Trophoblast cell (in vitro differentiated cells and primary cell): ENCODE results near the gene CCR5AS.

Source experiments
- DNase-seq, 2 donors: peaks; one replicate each; pipeline ENCODE4 v3.0.0-alpha.2; 2016
- H2AFZ ChIP-seq: 2 replicates; pipeline ENCODE4 v1.6.1; 2013; ENCODE audit warnings: low read length, moderate library complexity, mild to moderate bottlenecking; ENCODE audit not compliant: insufficient read depth, poor library complexity
- H2AK5ac ChIP-seq: 2 replicates; pipeline ENCODE4 v1.6.1; 2013; ENCODE audit warnings: mild to moderate bottlenecking, low read length
- H2BK120ac ChIP-seq: 2 replicates; pipeline ENCODE4 v1.6.1; 2013; ENCODE audit warnings: low read length, mild to moderate bottlenecking, moderate library complexity; ENCODE audit not compliant: insufficient read depth, poor library complexity
- H2BK12ac ChIP-seq: 2 replicates; pipeline ENCODE4 v1.6.1; 2013; ENCODE audit warnings: mild to moderate bottlenecking, low read length, moderate library complexity
- H2BK5ac ChIP-seq: 2 replicates; pipeline ENCODE4 v1.6.1; 2013; ENCODE audit warnings: low read length, low read depth, moderate library complexity, mild to moderate bottlenecking; ENCODE audit not compliant: poor library complexity
- H3K14ac ChIP-seq: 2 replicates; pipeline ENCODE4 v1.6.1; 2013; ENCODE audit warnings: mild to moderate bottlenecking, low read length
- H3K18ac ChIP-seq: 2 replicates; pipeline ENCODE4 v1.6.1; 2013; ENCODE audit warnings: mild to moderate bottlenecking, low read length
- H3K23ac ChIP-seq: 2 replicates; pipeline ENCODE4 v1.6.1; 2013; ENCODE audit warnings: low read length
- H3K27ac ChIP-seq: 2 replicates; pipeline ENCODE4 v1.5.1; 2013; ENCODE audit warnings: low read depth, mild to moderate bottlenecking, inconsistent platforms, low read length, moderate library complexity
- H3K27me3 ChIP-seq: 2 replicates; pipeline ENCODE4 v1.6.1; 2013; ENCODE audit warnings: inconsistent platforms, mild to moderate bottlenecking, low read length, moderate library complexity; ENCODE audit not compliant: insufficient read depth
- H3K36me3 ChIP-seq, 2 experiments: 1 replicate in 1 of 2; 2 replicates in 1 of 2; pipeline ENCODE4 v1.6.1; 2013; ENCODE audit warnings: low read length in 2 of 2, mild to moderate bottlenecking in 2 of 2, moderate library complexity in 1 of 2; ENCODE audit not compliant: insufficient read depth in 2 of 2, control insufficient read depth in 1 of 2
- H3K4ac ChIP-seq: 2 replicates; pipeline ENCODE4 v1.6.1; 2013; ENCODE audit warnings: low read depth, mild to moderate bottlenecking, low read length, moderate library complexity
- H3K4me1 ChIP-seq, 2 experiments: 1 replicate in 1 of 2; 2 replicates in 1 of 2; pipeline ENCODE4 v1.6.1; 2013; ENCODE audit warnings: low read length in 2 of 2, mild to moderate bottlenecking in 2 of 2, moderate library complexity in 1 of 2; ENCODE audit not compliant: insufficient read depth in 2 of 2, control insufficient read depth in 1 of 2
- H3K4me2 ChIP-seq: 2 replicates; pipeline ENCODE4 v1.6.1; 2013; ENCODE audit warnings: inconsistent platforms, mild to moderate bottlenecking, low read length, moderate library complexity
- H3K4me3 ChIP-seq: 2 replicates; pipeline ENCODE4 v1.5.1; 2013; ENCODE audit warnings: mild to moderate bottlenecking, low read depth, low read length, inconsistent platforms
- H3K79me1 ChIP-seq: one replicate; pipeline ENCODE4 v1.6.1; 2013; ENCODE audit warnings: low read length
- H3K79me2 ChIP-seq: 2 replicates; pipeline ENCODE4 v1.6.1; 2013; ENCODE audit warnings: low read length, mild to moderate bottlenecking; ENCODE audit not compliant: control insufficient read depth, insufficient read depth, poor library complexity
- H3K9ac ChIP-seq: 2 replicates; pipeline ENCODE4 v1.6.1; 2013; ENCODE audit warnings: mild to moderate bottlenecking, low read length
- H3K9me3 ChIP-seq: 2 replicates; pipeline ENCODE4 v1.6.1; 2013; ENCODE audit warnings: low read depth, mild to moderate bottlenecking, control low read depth, inconsistent platforms, low read length; ENCODE audit not compliant: insufficient read depth
- H4K12ac ChIP-seq: 2 replicates; pipeline ENCODE4 v1.6.1; 2013; ENCODE audit warnings: low read depth, mild to moderate bottlenecking, low read length, moderate library complexity
- H4K8ac ChIP-seq: 2 replicates; pipeline ENCODE4 v1.6.1; 2013; ENCODE audit warnings: low read depth, mild to moderate bottlenecking, low read length, moderate library complexity
- H4K91ac ChIP-seq: one replicate; pipeline ENCODE4 v1.6.1; 2013; ENCODE audit warnings: low read depth, mild to moderate bottlenecking, low read length, moderate library complexity
- WGBS: extraction: QIAGEN DNeasy Blood & Tissue Kit; methylation state at CpG from one replicate; pipeline ENCODE4 v1.1.7; 2013; ENCODE audit warnings: missing lambda C conversion rate; ENCODE audit not compliant: insufficient read length, insufficient coverage; ENCODE audit errors: extremely low coverage; 5-methylcytosine and 5-hydroxymethylcytosine counted together

The CCR5AS gene

GRCh38 chr3:46416125-46416810 is 9.4 kb upstream of the CCR5AS start:
- no peak overlapping the region for H2BK5ac ChIP-seq
- no peak overlapping the region for H4K8ac ChIP-seq
- H3K23ac ChIP-seq: no peak overlapping the region
- H3K4me2 ChIP-seq: no peak overlapping the region
- no peak overlapping the region for H3K14ac ChIP-seq
- H3K27me3 ChIP-seq: no peaks in the 10 kb centered on the region
- H3K9me3 ChIP-seq: peaks cover 1% of the 10 kb centered on the region
- H3K4ac ChIP-seq: no peak overlapping the region
- no peak overlapping the region for H3K27ac ChIP-seq
- H3K79me2 ChIP-seq: peaks cover 1% of the 10 kb centered on the region
- no peak for DNase-seq
- H3K4me3 ChIP-seq: no peak overlapping the region
- no peak overlapping the region for H2AK5ac ChIP-seq
- no peaks in the 10 kb centered on the region for H3K36me3 ChIP-seq
- H3K9ac ChIP-seq: no peak overlapping the region
- H2BK12ac ChIP-seq: no peak overlapping the region
- H3K18ac ChIP-seq: no peak overlapping the region
- no CpG with 5 or more reads among the region's 10 CpGs for WGBS
- H3K4me1 ChIP-seq: no peaks in the 10 kb centered on the region
- no peak overlapping the region for H2BK120ac ChIP-seq
- no peaks in the 10 kb centered on the region for H3K79me1 ChIP-seq
- no peak overlapping the region for H4K12ac ChIP-seq
- no peak overlapping the region for H2AFZ ChIP-seq
- no peak overlapping the region for H4K91ac ChIP-seq

GRCh38 chr3:46414739-46415138 is 7.9 kb upstream of the CCR5AS start:
- H4K8ac ChIP-seq: no peak overlapping the region
- H2BK120ac ChIP-seq: no peak overlapping the region
- no peak overlapping the region for H2BK12ac ChIP-seq
- no peak overlapping the region for H2AK5ac ChIP-seq
- no peaks in the 10 kb centered on the region for H3K36me3 ChIP-seq
- no peak overlapping the region for H3K18ac ChIP-seq
- H3K4me2 ChIP-seq: no peak overlapping the region
- H3K9me3 ChIP-seq: no peaks in the 10 kb centered on the region
- no CpG with 5 or more reads among the region's 4 CpGs for WGBS
- H4K91ac ChIP-seq: no peak overlapping the region
- H2AFZ ChIP-seq: no peak overlapping the region
- H2BK5ac ChIP-seq: no peak overlapping the region
- no peak overlapping the region for H3K4ac ChIP-seq
- DNase-seq: no peak
- H3K4me1 ChIP-seq: no peaks in the 10 kb centered on the region
- H3K27me3 ChIP-seq: no peaks in the 10 kb centered on the region
- peaks cover 1% of the 10 kb centered on the region for H3K79me2 ChIP-seq
- no peak overlapping the region for H3K4me3 ChIP-seq
- H3K27ac ChIP-seq: no peak overlapping the region
- H3K23ac ChIP-seq: no peak overlapping the region
- no peak overlapping the region for H3K14ac ChIP-seq
- no peak overlapping the region for H4K12ac ChIP-seq
- H3K79me1 ChIP-seq: no peaks in the 10 kb centered on the region
- H3K9ac ChIP-seq: no peak overlapping the region

GRCh38 chr3:46413951-46414350 is 7.1 kb upstream of the CCR5AS start:
- no peak for DNase-seq

GRCh38 chr3:46412786-46413298 is 6.0 kb upstream of the CCR5AS start:
- H2AFZ ChIP-seq: no peak overlapping the region
- WGBS: no CpG with 5 or more reads among the region's 3 CpGs
- H2BK120ac ChIP-seq: no peak overlapping the region

More at GRCh38 chr3:46413951-46414350, 7.1 kb upstream of the CCR5AS start:
- H3K4ac ChIP-seq: no peak overlapping the region
- no peak overlapping the region for H3K4me2 ChIP-seq
- no peak overlapping the region for H2BK12ac ChIP-seq
- H3K27ac ChIP-seq: no peak overlapping the region
- no peaks in the 10 kb centered on the region for H3K27me3 ChIP-seq
- H2BK120ac ChIP-seq: no peak overlapping the region
- no peak overlapping the region for H3K14ac ChIP-seq
- no peak overlapping the region for H4K91ac ChIP-seq
- H3K9me3 ChIP-seq: no peaks in the 10 kb centered on the region
- H3K9ac ChIP-seq: no peak overlapping the region
- no peak overlapping the region for H4K8ac ChIP-seq
- H4K12ac ChIP-seq: no peak overlapping the region
- H3K4me1 ChIP-seq: no peaks in the 10 kb centered on the region
- no peaks in the 10 kb centered on the region for H3K36me3 ChIP-seq
- no CpG with 5 or more reads among the region's 5 CpGs for WGBS
- H2BK5ac ChIP-seq: no peak overlapping the region
- no peak overlapping the region for H3K18ac ChIP-seq
- H3K4me3 ChIP-seq: no peak overlapping the region
- H3K79me2 ChIP-seq: peaks cover 1% of the 10 kb centered on the region
- no peak overlapping the region for H2AK5ac ChIP-seq
- no peak overlapping the region for H2AFZ ChIP-seq
- no peaks in the 10 kb centered on the region for H3K79me1 ChIP-seq
- no peak overlapping the region for H3K23ac ChIP-seq

More at GRCh38 chr3:46412786-46413298, 6.0 kb upstream of the CCR5AS start:
- Histone ChIP-seq H3K36me3 (no peaks in the 10 kb centered on the region), H3K79me1 (no peaks in the 10 kb centered on the region), H3K79me2 (peaks cover 1% of the 10 kb centered on the region), H3K27ac (no peak overlapping the region), H3K4me2 (no peak overlapping the region), H2BK5ac (no peak overlapping the region), H3K18ac (no peak overlapping the region), H3K23ac (no peak overlapping the region), H3K4ac (no peak overlapping the region), H3K14ac (no peak overlapping the region), H2AK5ac (no peak overlapping the region), H4K91ac (no peak overlapping the region), H3K4me3 (no peak overlapping the region), H3K9ac (no peak overlapping the region), H4K8ac (no peak overlapping the region), H2BK12ac (no peak overlapping the region), H4K12ac (no peak overlapping the region), H3K4me1 (no peaks in the 10 kb centered on the region), H3K27me3 (no peaks in the 10 kb centered on the region), H3K9me3 (no peaks in the 10 kb centered on the region)
- no peak for DNase-seq
